KMS-11 (cell line): ENCODE data around the gene RGS7.

Source experiments
- H2AFZ ChIP-seq: fragments of 200-600 bp; sonication (generic); 2 replicates; pipeline ENCODE4 v1.6.1; 2016; ENCODE audit warnings: antibody characterized with exemption, mixed run types, low read depth
- H3K27ac ChIP-seq: fragments of 200-600 bp; sonication (generic); 2 replicates; pipeline ENCODE4 v1.6.1; 2016; ENCODE audit warnings: mild to moderate bottlenecking, mixed run types
- H3K27me3 ChIP-seq: fragments of 200-600 bp; sonication (generic); 2 replicates; pipeline ENCODE4 v1.6.1; 2017; ENCODE audit warnings: mild to moderate bottlenecking, low read depth, mixed run types, moderate library complexity; ENCODE audit not compliant: insufficient read depth
- H3K36me3 ChIP-seq: fragments of 200-600 bp; sonication (generic); 2 replicates; pipeline ENCODE4 v1.6.1; 2017; ENCODE audit warnings: mild to moderate bottlenecking, mixed run types; ENCODE audit not compliant: insufficient read depth
- H3K4me1 ChIP-seq: fragments of 200-600 bp; sonication (generic); 2 replicates; pipeline ENCODE4 v1.6.1; 2016; ENCODE audit warnings: mild to moderate bottlenecking, low read depth, mixed run types; ENCODE audit not compliant: poor library complexity, severe bottlenecking
- H3K4me2 ChIP-seq: fragments of 200-600 bp; sonication (generic); 2 replicates; pipeline ENCODE4 v1.7.0; 2016; ENCODE audit warnings: mild to moderate bottlenecking, mixed run types
- H3K4me3 ChIP-seq: fragments of 200-600 bp; sonication (generic); IDR thresholded peaks from 2 replicates; pipeline ENCODE4 v1.6.1; 2017; ENCODE audit warnings: low read depth, low read length, mixed read lengths; ENCODE audit not compliant: insufficient read depth
- H3K79me2 ChIP-seq: fragments of 200-600 bp; sonication (generic); 2 replicates; pipeline ENCODE4 v1.6.1; 2016; ENCODE audit warnings: low read depth, mixed run types; ENCODE audit not compliant: insufficient read depth
- H3K9ac ChIP-seq: fragments of 200-600 bp; sonication (generic); 2 replicates; pipeline ENCODE4 v1.6.1; 2016; ENCODE audit warnings: mild to moderate bottlenecking, mixed run types
- H4K20me1 ChIP-seq: fragments of 200-600 bp; sonication (generic); 2 replicates; pipeline ENCODE4 v1.6.1; 2016; ENCODE audit warnings: mild to moderate bottlenecking, mixed run types; ENCODE audit not compliant: insufficient read depth
- TF ChIP-seq, protein P1 (sequence below): fragments of 200-600 bp; sonication (generic); conservative IDR thresholded peaks from 2 replicates; pipeline ENCODE4 v1.6.1; 2017; ENCODE audit warnings: low read depth, mild to moderate bottlenecking, antibody characterized with exemption, low read length, moderate library complexity, mixed read lengths

Gene RGS7

DNA sequence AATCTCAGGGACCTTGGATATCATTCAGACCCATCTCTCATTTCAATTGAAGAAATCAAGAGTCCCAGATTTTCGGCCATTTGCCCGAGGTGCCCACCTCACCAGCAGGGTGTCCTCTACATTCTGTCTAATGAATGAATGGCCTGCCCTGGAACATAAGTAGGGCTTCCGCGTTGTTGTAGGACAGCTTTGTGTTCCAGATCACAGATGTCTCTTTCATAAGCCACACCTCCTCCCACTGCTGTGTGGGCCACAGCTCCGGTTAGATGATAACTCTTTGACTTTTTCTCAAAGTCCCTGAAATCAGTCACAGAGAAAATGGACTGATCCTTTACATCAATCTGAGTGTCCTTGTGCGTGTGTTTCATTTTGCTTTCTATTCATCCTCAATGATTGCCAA lies 144.4 kb downstream of the RGS7 start:
- Histone ChIP-seq H3K27me3 (no peaks in the 10 kb centered on the region), H3K9ac (no peak overlapping the region), H4K20me1 (no peaks in the 10 kb centered on the region), H3K36me3 (no peaks in the 10 kb centered on the region), H3K4me3 (no peak overlapping the region), H2AFZ (no peak overlapping the region), H3K4me2 (no peak overlapping the region), H3K27ac (no peak overlapping the region), H3K79me2 (no peaks in the 10 kb centered on the region), H3K4me1 (no peaks in the 10 kb centered on the region)
- TF ChIP-seq, protein P1, sequence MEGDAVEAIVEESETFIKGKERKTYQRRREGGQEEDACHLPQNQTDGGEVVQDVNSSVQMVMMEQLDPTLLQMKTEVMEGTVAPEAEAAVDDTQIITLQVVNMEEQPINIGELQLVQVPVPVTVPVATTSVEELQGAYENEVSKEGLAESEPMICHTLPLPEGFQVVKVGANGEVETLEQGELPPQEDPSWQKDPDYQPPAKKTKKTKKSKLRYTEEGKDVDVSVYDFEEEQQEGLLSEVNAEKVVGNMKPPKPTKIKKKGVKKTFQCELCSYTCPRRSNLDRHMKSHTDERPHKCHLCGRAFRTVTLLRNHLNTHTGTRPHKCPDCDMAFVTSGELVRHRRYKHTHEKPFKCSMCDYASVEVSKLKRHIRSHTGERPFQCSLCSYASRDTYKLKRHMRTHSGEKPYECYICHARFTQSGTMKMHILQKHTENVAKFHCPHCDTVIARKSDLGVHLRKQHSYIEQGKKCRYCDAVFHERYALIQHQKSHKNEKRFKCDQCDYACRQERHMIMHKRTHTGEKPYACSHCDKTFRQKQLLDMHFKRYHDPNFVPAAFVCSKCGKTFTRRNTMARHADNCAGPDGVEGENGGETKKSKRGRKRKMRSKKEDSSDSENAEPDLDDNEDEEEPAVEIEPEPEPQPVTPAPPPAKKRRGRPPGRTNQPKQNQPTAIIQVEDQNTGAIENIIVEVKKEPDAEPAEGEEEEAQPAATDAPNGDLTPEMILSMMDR: no peak

- Histone ChIP-seq H3K27ac (no peak overlapping the region), H3K36me3 (no peaks in the 10 kb centered on the region), H3K27me3 (no peaks in the 10 kb centered on the region), H2AFZ (no peak overlapping the region), H3K4me2 (no peak overlapping the region), H3K4me3 (no peak overlapping the region), H3K4me1 (no peaks in the 10 kb centered on the region), H3K9ac (no peak overlapping the region), H4K20me1 (no peaks in the 10 kb centered on the region), H3K79me2 (no peaks in the 10 kb centered on the region)
- TF ChIP-seq, protein P1: no peak
Observed at GRCh38 chr1:241208910-241209379, 148.1 kb downstream of the RGS7 start.

- Histone ChIP-seq H3K9ac (no peak overlapping the region), H4K20me1 (no peaks in the 10 kb centered on the region), H3K27me3 (no peaks in the 10 kb centered on the region), H2AFZ (no peak overlapping the region), H3K79me2 (no peaks in the 10 kb centered on the region), H3K4me2 (no peak overlapping the region), H3K36me3 (no peaks in the 10 kb centered on the region), H3K27ac (no peak overlapping the region), H3K4me1 (no peaks in the 10 kb centered on the region), H3K4me3 (no peak overlapping the region)
- TF ChIP-seq, protein P1: no peak
Observed at GRCh38 chr1:241203817-241204216, 153.2 kb downstream of the RGS7 start.

GRCh38 chr1:241202401-241202800 lies 154.6 kb downstream of the RGS7 start:
- H2AFZ ChIP-seq: no peak overlapping the region
- TF ChIP-seq, protein P1: no peak
- no peak overlapping the region for H3K4me3 ChIP-seq
- H3K4me2 ChIP-seq: no peak overlapping the region
- no peaks in the 10 kb centered on the region for H3K79me2 ChIP-seq
- no peaks in the 10 kb centered on the region for H3K4me1 ChIP-seq
- H3K27ac ChIP-seq: no peak overlapping the region
- H3K9ac ChIP-seq: no peak overlapping the region
- H3K36me3 ChIP-seq: no peaks in the 10 kb centered on the region
- no peaks in the 10 kb centered on the region for H4K20me1 ChIP-seq
- no peaks in the 10 kb centered on the region for H3K27me3 ChIP-seq
